Astrocyte (in vitro differentiated cells and primary cell): ENCODE data around the gene NFS1.
"Not testable (repeated sequence)": the region's sequence is repeated elsewhere in the genome, so short reads cannot be mapped to it uniquely, and the experiment has no call there.

ENCODE experiments used
- CTCF ChIP-seq: IDR thresholded peaks from 2 replicates; pipeline ENCODE4 v1.5.1; 2011; ENCODE audit warnings: low read depth, mild to moderate bottlenecking, inconsistent platforms, low read length, moderate library complexity; ENCODE audit not compliant: insufficient read depth
- EZH2 ChIP-seq: IDR thresholded peaks from 2 replicates; pipeline ENCODE4 v1.6.1; 2012; ENCODE audit warnings: mild to moderate bottlenecking, low read length, inconsistent platforms; ENCODE audit not compliant: insufficient read depth

- TF ChIP-seq EZH2, CTCF: not testable (repeated sequence)
Measured at GRCh38 chr20:35723652-35724320, 24.6 kb upstream of the NFS1 start.
